Stimulated activated CD8-positive, alpha-beta memory T cell treated with anti-CD3 and anti-CD28 coated beads, Interleukin-2, amount 100 ng/mL, for 48 hours (primary cell): ENCODE results near the gene MAPK12.

Experiments used
- DNase-seq, 2 donors: peaks; one replicate each; pipeline ENCODE4 v3.0.0-alpha.2; 2020; ENCODE audit warnings: low read depth in 2 of 2

The MAPK12 gene

GRCh38 chr22:50253046-50253915 lies 8.2 kb downstream of the MAPK12 start:
- no peak for DNase-seq

DNA sequence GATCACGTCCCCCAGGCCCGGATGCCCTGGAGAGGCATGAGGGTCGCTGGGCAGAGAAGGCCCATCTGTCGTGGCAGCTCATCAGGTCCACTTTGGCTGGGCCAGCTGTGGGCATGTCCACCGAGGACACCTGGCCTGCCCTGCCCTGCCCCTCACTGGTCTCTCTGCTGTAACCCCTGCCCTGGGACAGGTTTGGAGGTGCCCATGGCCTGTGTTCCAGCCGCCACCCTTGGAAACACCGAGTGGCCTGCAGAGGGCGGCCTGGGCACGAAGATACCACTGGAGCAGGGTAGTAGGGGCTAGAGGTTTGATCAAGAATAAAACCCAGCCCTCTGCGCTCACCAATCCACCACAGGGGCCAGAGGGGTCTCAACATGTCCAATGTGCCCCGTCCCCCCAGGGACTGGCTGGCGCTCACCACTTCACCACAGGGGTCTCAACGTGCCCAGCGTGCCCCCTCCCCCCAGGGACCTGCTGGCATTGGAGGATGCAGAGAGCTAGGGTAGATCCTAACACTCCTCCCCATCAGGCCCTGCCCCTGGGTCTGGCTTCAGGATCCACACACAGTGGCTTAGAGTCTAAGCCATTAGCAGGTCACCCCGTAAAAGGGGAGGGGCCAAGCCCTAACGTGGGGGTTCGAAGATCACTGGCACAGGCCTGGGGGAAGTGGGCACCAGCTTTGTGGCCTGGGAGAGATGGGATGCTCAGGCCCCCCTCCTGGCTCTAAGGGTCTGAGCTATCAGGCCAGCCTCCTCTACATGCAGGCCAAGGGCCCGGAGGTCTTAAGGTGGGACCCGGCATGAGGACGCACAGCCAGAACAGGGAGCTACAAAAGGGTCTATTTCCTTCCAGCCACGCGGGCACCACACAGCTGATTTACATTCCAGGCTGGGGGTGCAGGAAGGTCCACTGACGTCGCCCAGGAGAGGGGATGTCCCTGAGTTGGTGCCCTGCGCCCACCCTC lies 9.1 kb downstream of the MAPK12 start:
- peak; percentile 54 to 55 for DNase-seq

GRCh38 chr22:50251477-50252081 lies 9.9 kb downstream of the MAPK12 start:
- DNase-seq, result no peak

DNA sequence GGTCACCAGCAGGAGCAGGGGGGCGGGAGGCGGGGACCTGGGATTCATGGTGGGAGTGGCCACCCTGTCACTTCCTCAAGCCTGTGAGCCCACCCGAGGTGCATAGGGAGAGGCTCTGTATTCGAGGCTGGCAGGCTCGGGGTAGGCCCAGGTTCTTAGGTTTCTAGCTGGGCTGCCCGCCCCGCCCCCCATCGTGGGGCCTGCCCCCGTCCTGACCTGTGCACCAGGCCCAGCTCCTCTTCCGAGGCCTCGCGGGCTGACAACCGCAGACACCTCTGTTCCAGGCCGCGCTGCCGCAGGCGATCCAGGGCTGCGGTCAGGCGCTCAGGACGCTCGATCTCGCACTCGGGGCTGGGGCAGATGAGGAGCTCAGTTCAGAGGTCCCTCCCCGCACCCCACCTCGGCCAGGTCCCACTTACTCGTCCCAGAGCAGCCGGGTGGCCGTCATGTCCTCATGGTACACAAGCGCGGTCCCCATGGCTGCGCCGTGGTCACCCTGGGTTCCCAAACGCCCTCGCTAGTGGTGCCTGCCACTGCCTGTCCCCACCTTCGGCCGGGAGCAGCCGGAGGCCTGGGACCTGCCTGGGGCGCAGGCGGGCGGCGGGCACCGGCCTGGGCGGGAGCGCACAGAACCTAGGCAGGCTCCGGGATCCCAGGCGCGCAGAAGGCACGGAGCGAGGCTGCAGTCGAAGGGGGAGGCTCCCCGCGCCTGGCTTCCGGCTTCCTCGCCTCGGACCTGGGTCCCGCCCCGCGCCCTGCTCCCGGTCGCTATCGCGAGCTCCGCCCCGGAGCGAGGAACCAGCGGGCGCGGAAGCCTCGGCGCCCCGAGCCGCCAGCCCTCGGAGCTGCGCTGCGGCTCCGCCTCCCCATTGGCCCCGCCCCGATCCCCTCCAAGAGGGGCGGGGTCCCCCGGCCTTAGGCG lies 10.7 kb downstream of the MAPK12 start, which contains the start of gene HDAC10:
Gene HDAC10 (minus strand): TSS at position 711 of the 922 bp plus-strand sequence. CDS start 233 bp downstream, at position 478.
- DNase-seq, result peak; percentile 79 to 81

DNA sequence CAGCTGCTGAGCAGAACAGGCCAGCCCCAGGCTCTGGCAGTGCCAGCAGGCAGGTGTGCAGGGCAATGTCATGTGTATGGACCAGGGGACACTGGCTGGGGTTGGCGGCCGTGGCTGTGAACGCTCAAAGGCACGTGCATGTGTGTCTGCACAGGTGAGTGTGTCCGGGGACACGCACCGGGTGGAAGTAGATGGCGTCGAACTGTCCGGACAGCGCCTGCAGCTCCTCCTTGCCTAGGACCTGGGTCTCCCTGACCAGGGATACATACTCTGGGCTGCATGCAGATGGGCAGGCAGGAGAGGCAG lies 11.3 kb downstream of the MAPK12 start:
- DNase-seq, result no peak

DNA sequence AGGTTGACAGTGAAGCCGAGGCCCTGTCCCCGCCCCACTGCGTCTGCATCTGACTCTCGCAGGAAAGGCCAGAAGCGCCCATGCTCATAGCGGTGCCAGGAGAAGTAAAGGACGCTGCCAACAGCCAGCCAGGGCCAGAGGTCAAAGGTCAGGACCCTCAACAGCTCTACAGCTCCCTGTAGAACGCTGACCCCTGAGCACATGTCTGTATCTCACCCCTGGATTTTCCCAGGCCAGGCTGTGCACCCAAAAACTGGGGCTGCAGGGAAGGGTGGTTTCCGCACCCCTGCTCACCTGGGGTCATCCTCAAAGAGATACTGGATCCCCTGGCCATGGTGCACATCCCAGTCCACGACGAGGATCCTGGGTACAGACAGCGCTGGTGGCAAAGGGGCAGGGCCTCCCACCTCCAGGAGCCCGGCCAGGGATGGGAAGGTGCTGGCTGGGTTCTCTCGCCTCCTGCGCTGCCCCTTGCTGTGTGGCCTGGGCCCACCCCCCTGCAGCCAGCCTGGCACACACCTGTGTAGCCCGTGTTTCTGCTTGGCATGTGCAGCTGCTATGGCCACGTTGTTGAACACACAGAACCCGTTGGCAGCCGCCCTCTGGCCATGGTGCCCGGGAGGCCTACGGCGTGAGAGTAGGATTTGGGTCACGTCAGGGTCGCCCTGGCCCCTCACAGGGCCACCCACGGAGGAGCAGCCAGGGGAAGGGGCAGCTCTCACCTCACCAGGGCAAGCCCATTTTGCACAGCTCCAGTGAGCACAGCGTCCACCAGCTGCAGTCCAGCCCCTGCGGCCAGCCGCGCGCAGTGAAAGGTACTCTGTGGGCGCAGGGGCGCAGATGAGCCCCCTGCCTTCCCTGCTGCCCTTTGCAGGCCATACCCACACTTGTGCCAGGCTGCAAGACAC lies 11.9 kb downstream of the MAPK12 start:
- no peak for DNase-seq

DNA sequence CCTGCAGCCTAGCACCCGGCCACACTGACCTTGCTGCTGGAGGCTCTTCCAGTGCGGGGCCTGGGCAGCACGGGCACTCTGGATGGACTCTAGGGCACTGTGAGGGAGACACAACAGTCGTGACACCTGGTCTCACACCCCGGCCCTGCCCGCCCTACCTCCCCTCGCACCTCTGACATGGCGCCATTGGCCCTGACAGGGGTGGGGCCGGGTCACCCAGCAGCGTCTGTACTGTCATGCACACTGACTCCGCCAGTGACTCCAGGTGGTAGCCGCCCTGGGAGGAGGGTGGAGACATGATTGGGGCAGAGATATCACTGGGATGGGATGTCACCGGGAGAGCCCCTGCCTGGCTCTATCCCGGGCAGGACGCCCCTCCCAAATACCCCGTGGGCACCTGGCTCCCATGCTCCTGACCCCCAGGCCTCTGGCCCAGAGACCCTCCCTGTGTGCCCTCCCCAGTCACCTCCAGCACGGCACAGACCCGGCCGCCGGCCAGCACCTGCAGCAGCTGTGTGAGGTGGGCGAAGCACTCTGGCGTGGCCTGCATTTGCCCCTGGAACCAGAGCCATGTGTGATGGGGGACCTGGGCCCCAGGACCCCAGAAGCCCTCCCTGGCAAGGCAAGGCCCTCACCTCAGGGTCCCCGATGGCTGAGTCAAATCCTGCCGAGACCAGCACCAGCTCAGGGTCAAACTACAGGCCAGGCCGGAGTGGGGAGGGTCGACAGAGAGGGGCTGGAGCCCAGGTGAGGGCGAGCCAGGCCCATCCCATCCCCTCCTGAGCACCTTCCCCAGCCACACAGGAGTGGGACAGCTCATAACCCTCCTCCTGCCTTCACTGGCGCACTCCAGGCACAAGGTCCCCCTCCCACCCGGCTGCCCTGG lies 13.0 kb downstream of the MAPK12 start:
- no peak for DNase-seq

DNA sequence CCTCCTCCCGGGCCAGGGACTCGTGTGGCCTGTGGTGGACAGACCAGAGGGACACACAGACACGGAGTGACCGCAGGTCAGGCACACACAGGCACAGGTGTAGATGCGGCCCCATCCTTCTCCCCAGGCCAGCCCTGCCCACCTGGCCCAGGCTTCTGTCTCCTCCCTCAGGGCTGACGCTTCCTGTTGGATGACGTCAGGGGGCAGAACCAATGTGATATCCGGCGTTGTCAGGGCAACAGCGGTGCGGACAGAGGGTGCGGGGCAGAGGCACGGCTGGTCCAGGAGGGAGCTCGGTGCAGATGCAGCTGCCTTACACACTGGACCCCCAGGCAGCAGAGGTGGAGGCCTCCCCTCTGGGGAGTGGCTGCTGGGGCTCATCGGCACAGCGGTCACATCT lies 13.7 kb downstream of the MAPK12 start:
- no peak for DNase-seq

DNA sequence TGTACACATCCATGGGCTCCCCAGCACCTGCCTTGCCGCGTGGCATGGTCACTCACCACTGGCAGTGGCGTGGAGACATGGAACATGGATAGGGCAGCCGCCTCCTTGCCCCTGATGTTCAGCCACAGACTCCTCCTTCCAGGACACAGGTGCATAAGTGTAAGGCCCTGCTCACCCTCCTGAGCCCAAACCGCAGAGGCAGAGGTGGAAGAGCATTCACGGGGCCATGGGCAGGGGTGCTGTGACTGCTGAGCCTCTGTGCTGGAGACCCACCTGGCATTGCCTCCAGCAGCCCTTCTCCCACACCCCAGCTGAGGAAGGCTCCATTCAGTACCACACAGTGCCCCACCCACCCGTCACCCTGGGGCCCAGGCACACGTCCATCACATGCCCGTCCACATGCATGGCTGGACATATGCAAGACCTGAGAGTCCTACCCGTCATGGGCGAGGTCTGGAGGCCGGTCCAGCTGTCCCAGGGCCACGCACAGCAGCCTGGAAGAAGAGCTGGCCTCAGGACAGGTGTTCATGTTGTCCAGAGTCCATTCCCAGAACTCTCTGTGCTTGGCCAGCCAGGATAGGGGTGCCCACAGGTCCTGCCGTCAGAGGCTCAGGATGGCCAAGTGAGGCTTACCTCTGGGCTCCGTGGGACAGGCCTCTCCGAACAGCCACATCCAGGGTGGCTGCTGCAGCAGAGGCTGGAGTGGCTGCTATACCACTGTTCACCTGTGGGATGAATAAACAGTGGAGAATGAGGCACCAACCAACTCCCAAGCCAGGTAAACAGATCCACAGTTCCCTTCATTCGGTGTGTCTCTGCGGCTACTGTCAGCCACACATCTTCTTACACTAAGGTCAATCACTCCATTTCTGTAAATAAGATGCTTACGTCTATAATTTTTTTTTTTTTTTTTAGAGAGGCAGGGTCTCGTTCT lies 15.0 kb downstream of the MAPK12 start:
- no peak for DNase-seq

DNA sequence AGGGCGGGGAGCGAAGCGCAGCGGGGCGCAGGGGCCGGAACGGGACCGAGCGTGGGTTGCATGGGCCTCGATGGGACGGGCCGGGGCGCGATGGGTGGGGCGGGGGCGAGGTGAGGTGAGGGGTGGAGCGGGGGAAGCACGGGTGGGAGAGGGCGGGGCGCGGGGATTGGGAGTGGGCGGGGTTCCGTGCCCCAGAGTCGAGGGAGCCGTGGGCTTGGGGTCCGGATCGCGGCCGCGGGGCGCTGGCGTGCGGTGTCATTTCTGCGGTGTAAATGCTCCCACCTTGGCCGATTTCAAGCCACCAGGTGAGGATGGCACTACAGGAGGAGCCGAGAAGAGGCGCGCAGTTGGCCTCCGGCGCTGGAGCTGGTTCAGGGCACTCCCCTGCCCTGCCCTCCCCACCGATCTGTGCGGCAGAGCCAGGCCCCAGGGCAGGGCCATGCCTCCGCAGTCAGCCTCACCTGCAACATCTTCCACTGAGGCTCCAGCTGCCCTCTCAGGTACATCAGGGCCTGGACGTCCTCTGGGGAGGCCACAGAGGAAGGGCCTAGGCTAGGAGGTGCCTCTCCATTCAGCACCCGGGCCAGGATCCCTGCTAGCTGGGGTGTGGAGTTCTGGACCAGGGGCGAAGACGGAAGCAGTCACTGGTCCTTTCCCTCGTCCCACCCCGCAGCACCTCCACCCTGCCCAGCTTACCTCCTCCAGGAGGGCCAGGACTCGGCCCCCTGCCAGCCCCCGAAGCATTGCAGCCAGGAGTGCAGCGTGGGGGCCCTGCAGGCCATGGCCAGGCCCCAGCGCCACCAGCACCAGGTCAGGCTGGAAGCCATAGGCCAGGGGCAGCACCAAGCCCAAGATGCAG lies 16.0 kb downstream of the MAPK12 start:
- no peak for DNase-seq

- DNase-seq, result peak; percentile 91 to 92
These were observed 16.9 kb downstream of the MAPK12 start, which contains the start of gene TUBGCP6 for GRCh38 chr22:50244420-50245213. Gene TUBGCP6 (minus strand): TSS chr22:50245023. CDS start chr22:50244459, 564 bp downstream.

GRCh38 chr22:50243685-50244419 lies 17.6 kb downstream of the MAPK12 start:
- no peak for DNase-seq

DNA sequence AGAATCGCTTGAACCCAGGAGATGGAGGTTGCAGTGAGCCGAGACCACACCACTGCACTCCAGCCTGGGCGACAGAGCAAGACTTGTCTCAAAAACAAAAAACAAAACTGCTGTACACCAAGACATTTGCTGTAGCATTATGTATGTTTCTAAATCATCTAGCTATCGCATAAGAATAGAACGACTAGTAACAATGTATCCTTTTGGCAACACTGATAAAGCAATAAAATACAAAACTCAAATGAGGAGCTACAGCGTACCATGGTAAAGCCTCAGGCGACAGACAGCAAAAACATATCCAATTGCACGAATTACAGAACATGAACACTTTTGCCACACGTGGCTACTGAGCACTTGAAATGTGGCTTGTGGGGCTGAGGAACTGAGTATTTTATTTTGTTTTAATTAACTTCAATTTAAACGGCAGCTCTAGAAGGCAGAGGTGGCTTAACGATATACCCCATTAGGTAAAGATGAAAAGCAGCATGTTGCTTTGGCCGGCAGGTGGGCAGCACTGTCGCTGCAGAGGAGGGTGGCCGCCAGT lies 19.0 kb downstream of the MAPK12 start:
- DNase-seq, result no peak

GRCh38 chr22:50238755-50239154 lies 22.7 kb downstream of the MAPK12 start:
- DNase-seq, result no peak
